GM20000 (cell line): ENCODE data around the gene RXRA.

Experiments
- DNase-seq: peaks from one replicate; pipeline ENCODE4 v3.0.0; 2012; ENCODE audit warnings: low spot score
- TF ChIP-seq, protein P1 (sequence below): IDR thresholded peaks from 2 replicates; pipeline ENCODE4 v1.5.1; 2012; ENCODE audit warnings: mild to moderate bottlenecking, control low read depth; ENCODE audit errors: extremely low read depth, missing control alignments

RXRA gene

DNA sequence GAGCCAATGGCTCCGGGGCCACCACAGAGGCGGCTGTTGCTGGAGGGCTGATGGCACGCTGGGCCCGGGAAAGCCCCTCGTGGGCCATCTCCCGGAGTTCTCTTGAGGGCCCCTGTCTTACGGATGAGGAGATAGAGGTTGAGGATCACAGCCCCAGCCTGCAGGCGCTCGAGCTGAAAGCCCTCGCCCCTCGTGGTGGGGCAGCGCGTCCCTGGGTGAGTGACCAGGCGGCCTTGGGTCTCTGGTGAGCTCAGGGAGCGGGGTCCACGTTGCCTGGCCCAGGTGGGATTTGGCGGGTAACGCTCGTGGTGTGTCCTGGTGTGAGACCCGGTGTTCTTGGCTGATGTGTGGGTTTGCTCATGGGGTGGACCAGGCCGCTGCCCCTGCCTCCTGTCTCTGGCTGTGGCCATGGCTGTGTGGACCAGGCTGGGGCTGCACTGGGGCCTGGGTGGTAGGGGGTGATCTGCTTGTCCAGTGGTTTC, 38.9 kb downstream of the RXRA start:
- no peak for DNase-seq
- TF ChIP-seq, protein P1, sequence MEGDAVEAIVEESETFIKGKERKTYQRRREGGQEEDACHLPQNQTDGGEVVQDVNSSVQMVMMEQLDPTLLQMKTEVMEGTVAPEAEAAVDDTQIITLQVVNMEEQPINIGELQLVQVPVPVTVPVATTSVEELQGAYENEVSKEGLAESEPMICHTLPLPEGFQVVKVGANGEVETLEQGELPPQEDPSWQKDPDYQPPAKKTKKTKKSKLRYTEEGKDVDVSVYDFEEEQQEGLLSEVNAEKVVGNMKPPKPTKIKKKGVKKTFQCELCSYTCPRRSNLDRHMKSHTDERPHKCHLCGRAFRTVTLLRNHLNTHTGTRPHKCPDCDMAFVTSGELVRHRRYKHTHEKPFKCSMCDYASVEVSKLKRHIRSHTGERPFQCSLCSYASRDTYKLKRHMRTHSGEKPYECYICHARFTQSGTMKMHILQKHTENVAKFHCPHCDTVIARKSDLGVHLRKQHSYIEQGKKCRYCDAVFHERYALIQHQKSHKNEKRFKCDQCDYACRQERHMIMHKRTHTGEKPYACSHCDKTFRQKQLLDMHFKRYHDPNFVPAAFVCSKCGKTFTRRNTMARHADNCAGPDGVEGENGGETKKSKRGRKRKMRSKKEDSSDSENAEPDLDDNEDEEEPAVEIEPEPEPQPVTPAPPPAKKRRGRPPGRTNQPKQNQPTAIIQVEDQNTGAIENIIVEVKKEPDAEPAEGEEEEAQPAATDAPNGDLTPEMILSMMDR: no peak

DNA sequence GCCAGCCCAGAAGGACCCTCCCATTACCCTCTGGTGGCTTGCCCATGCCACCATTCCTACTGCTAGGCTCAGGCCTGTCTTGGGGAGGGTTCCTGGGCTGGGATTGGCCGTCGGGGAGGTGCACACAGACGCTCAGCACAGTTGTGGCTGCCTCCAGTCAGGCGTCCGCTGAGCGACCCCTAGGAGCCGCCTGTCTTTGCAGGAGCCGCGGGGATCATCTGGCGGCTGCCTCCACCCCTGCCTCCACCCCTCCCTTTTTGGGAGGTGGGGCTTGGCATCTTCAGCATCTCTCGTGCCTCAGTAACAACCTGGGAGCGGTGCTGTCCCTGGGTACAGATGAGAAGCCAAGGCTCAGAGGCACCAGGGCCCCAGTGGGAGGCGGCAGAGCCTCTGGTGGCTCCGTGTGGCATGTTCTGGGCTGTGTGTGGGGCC, 39.6 kb downstream of the RXRA start:
- DNase-seq: no peak

DNA sequence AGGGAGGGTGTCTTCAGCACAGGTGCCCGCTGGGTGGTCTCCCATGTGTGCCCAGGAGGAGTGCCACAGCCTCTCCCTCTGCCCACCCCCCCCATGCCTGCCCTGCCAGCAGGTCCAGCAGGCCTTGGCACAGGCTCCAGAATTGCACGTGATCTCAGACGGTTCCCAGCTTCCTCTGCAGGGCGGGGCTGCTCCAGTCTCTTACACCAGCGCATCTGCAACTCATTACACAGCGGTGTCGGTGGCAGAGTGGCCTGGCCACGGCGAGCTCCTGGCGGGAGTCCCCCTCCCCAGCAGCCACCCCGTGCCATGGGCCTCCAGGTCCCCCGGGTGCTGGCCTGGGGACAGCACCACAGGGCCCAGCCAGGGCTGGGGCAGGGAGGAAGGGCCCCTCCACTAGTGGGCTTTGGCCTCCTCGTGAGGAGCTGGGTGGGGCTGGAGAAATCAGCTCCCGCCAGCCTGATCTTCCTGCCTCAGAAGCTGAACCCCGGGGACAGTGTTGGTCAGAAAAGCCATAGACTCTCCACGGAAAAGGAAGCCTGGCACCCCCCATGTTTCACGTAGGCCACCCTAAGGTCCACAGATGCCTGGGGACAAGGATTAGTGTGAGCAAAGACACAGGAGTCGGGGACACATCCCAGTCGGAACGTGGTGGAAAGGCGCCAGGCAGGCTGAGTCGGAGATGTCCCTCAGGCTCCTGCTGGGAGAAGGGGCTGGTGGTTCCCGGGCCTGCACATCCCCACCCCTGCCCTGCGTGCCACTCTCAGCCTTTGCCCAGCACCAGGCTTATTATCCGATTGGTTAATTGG, 40.2 kb downstream of the RXRA start:
- DNase-seq: no peak

More for the DNA sequence above, 39.6 kb downstream of the RXRA start:
- TF ChIP-seq, protein P1: no peak

DNA sequence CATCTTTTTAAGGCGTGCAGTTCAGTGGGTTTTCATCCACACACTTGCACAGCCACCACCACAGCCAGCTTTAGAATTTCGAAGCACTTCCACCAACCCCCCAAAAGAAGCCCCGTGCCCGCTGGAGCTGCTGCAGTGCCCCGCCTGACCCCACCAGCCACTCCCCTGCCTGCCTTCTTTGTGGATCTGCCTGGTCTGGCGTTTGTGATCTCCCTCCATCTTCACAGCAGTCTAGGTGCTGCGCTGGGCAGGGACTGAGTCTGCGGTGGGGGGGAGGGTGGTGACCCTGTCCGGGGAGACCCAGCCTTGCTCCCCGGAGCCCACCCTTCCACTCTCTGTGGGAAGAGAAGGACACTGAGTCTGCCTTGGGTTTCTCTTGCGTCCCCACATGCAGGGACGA, 40.8 kb downstream of the RXRA start:
- DNase-seq: no peak
- TF ChIP-seq, protein P1: no peak

More for the DNA sequence above, 40.2 kb downstream of the RXRA start:
- TF ChIP-seq, protein P1: no peak

DNA sequence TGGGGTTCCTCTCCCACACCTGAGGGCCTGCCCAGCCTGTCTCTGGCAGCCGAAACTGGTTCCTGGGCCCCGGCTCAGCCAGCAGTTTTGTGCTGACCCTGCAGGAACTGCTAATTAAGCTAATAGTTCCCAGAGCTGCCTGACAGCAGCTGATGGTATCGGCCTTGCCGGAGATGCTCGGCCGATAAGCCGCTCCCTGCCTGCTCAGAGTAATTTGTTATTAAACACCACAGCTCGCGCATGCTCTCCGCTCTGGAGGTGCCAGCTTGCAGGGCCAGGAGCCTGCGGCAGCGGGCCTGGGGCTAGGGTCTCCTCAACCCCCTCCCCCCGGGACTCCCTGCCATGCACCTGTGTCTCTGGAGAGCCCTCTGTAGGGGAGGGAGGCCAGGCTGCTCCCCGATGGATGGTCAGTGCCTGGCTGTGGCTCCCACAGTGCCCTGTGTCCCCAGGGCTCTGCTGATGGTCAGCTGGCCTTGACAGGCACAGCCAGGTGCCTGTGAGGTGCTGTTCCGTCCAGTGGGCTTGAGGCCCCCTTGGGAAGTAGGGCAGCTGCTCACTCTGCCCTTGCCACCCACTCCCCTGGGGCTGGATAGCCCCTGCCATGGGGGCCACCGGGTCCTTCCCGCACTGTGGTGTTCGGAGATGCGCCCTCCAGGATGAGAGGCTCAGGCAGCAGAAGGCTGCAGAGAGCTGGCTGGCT, 41.7 kb downstream of the RXRA start:
- DNase-seq: no peak

DNA sequence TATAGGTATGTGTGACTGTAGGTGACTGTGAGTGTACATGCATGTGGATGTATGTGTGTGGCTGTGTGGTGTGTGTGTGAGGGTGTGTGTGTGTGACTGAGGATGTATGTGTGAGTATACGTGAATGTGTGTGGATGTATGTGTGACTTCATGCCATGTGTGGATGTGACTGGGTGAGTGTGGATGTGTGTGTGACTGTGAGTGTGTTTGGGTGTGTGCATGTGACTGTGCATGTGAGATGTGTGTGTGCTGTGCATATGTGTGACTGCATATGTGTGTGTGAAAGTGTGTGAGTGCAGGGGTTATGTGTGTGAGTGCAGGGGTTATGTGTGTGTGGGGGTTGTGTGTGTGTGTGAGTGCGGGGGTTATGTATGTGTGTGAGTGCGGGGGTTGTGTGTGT, 42.3 kb downstream of the RXRA start:
- TF ChIP-seq, protein P1: no peak
- no peak for DNase-seq

More for the DNA sequence above, 41.7 kb downstream of the RXRA start:
- TF ChIP-seq, protein P1: no peak
